Left kidney (tissue), 2 donors: ENCODE measurements around the gene ATP6V0A4. TPM values are rescaled to one million over a fixed set of nuclear protein-coding genes. Genes with fewer than 3 reads are reported as not detected.

Experiments
- DNase-seq: peaks from one replicate; pipeline ENCODE4 v3.0.0-alpha.2; 2013
- polyA plus RNA-seq: library from polyadenylated mRNA; unstranded; fragments of 120-200 nt; gene quantifications from one replicate; pipeline ENCODE4 v1.2.1, GENCODE V29; 2013; ENCODE audit not compliant: insufficient read length

ATP6V0A4 gene
- polyA plus RNA-seq, 1 donor, result 58.9 TPM

GRCh38 chr7:138662076-138662990, 135.7 kb downstream of the ATP6V0A4 start:
- no peak for DNase-seq

- DNase-seq, result no peak
Measured at GRCh38 chr7:138661069-138661635, 136.8 kb downstream of the ATP6V0A4 start.

- no peak for DNase-seq
Measured at GRCh38 chr7:138658889-138659288, 139.1 kb downstream of the ATP6V0A4 start.

GRCh38 chr7:138657854-138658386, 140.1 kb downstream of the ATP6V0A4 start:
- no peak for DNase-seq

- no peak for DNase-seq
Measured at GRCh38 chr7:138656952-138657351, 141.0 kb downstream of the ATP6V0A4 start.

Other genes with a start within 250 kb of the ATP6V0A4 start
- 2.9 TPM for gene SVOPL, start 96.8 kb downstream of the ATP6V0A4 start, polyA plus RNA-seq
- 39.2 TPM for gene TMEM213, start 202 bp downstream of the ATP6V0A4 start, polyA plus RNA-seq
- 15.5 TPM for gene KIAA1549, start 183.2 kb upstream of the ATP6V0A4 start, polyA plus RNA-seq
- 29.3 TPM for gene ZC3HAV1L, start 237.8 kb upstream of the ATP6V0A4 start, polyA plus RNA-seq